PFSK-1 (cell line): ENCODE measurements around the gene TNFRSF11A.

Experiments used
- POLR2AphosphoS5 ChIP-seq: IDR thresholded peaks from 2 replicates; pipeline ENCODE4 v1.6.1; 2012; ENCODE audit warnings: low read depth, mild to moderate bottlenecking, control low read depth, low read length, moderate library complexity
- SIN3A ChIP-seq: IDR thresholded peaks from 2 replicates; pipeline ENCODE4 v1.6.1; 2012; ENCODE audit warnings: mild to moderate bottlenecking, low read length, moderate library complexity, borderline replicate concordance; ENCODE audit not compliant: insufficient read depth
- TAF1 ChIP-seq: IDR thresholded peaks from 2 replicates; pipeline ENCODE4 v1.6.1; 2012; ENCODE audit warnings: low read length, control low read depth, borderline replicate concordance; ENCODE audit not compliant: insufficient read depth
- TF ChIP-seq, protein P1 (sequence below), 2 experiments: IDR thresholded peaks; 2 replicates each; pipeline versions ENCODE4 v1.6.1 to v1.8.0; 2011 to 2012; ENCODE audit warnings: low read depth in 2 of 2, low read length in 2 of 2, control low read depth in 1 of 2, inconsistent platforms in 1 of 2, mild to moderate bottlenecking in 1 of 2, moderate library complexity in 1 of 2; ENCODE audit not compliant: insufficient read depth in 1 of 2

- no peak for TF ChIP-seq TAF1
- no peak for TF ChIP-seq POLR2AphosphoS5
- TF ChIP-seq SIN3A, result no peak
- TF ChIP-seq, protein P1, sequence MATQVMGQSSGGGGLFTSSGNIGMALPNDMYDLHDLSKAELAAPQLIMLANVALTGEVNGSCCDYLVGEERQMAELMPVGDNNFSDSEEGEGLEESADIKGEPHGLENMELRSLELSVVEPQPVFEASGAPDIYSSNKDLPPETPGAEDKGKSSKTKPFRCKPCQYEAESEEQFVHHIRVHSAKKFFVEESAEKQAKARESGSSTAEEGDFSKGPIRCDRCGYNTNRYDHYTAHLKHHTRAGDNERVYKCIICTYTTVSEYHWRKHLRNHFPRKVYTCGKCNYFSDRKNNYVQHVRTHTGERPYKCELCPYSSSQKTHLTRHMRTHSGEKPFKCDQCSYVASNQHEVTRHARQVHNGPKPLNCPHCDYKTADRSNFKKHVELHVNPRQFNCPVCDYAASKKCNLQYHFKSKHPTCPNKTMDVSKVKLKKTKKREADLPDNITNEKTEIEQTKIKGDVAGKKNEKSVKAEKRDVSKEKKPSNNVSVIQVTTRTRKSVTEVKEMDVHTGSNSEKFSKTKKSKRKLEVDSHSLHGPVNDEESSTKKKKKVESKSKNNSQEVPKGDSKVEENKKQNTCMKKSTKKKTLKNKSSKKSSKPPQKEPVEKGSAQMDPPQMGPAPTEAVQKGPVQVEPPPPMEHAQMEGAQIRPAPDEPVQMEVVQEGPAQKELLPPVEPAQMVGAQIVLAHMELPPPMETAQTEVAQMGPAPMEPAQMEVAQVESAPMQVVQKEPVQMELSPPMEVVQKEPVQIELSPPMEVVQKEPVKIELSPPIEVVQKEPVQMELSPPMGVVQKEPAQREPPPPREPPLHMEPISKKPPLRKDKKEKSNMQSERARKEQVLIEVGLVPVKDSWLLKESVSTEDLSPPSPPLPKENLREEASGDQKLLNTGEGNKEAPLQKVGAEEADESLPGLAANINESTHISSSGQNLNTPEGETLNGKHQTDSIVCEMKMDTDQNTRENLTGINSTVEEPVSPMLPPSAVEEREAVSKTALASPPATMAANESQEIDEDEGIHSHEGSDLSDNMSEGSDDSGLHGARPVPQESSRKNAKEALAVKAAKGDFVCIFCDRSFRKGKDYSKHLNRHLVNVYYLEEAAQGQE (IDR thresholded peaks at IDR 0.05; ENCODE audit: insufficient read depth in 1 of 2, low read depth in 2 of 2, low read length in 2 of 2), result no peak
Measured at GRCh38 chr18:62284637-62285036, 40.5 kb upstream of the TNFRSF11A start.
